Parathyroid adenoma (tissue), 2 donors: ENCODE data around the gene ZNF362.

ENCODE experiments used
- H2AFZ ChIP-seq: fragments of 300-600 bp; sonication (generic); one replicate; pipeline ENCODE4 v1.7.0; 2017; ENCODE audit warnings: antibody characterized with exemption, mild to moderate bottlenecking
- H3K27ac ChIP-seq: fragments of 300-600 bp; sonication (generic); one replicate; pipeline ENCODE4 v1.7.0; 2017
- H3K27me3 ChIP-seq: fragments of 300-600 bp; sonication (generic); one replicate; pipeline ENCODE4 v1.7.0; 2017; ENCODE audit warnings: low read length; ENCODE audit not compliant: control insufficient read depth, insufficient read depth
- H3K36me3 ChIP-seq: fragments of 300-600 bp; sonication (generic); one replicate; pipeline ENCODE4 v1.7.0; 2017; ENCODE audit warnings: low read length; ENCODE audit not compliant: control insufficient read depth, insufficient read depth
- H3K4me1 ChIP-seq: fragments of 300-600 bp; sonication (generic); one replicate; pipeline ENCODE4 v1.7.0; 2017; ENCODE audit warnings: control low read depth
- H3K4me2 ChIP-seq: fragments of 300-600 bp; sonication (generic); one replicate; pipeline ENCODE4 v1.7.0; 2017; ENCODE audit warnings: low read length
- H3K4me3 ChIP-seq: fragments of 300-600 bp; sonication (generic); one replicate; pipeline ENCODE4 v1.7.0; 2017; ENCODE audit warnings: low read depth, low read length
- H3K79me2 ChIP-seq: fragments of 300-600 bp; sonication (generic); one replicate; pipeline ENCODE4 v1.7.0; 2017; ENCODE audit warnings: control low read depth
- H3K9ac ChIP-seq: fragments of 300-600 bp; sonication (generic); one replicate; pipeline ENCODE4 v1.7.0; 2017; ENCODE audit warnings: mild to moderate bottlenecking
- H3K9me3 ChIP-seq: fragments of 300-600 bp; sonication (generic); one replicate; pipeline ENCODE4 v1.7.0; 2017; ENCODE audit warnings: low read length; ENCODE audit not compliant: control insufficient read depth
- CTCF ChIP-seq: fragments of 300-600 bp; sonication (generic); IDR thresholded peaks from one replicate; pipeline ENCODE4 v1.7.0; 2017; ENCODE audit warnings: antibody characterized with exemption, mild to moderate bottlenecking
- donor health status: primary hyperparathyroidism.

Gene ZNF362

DNA sequence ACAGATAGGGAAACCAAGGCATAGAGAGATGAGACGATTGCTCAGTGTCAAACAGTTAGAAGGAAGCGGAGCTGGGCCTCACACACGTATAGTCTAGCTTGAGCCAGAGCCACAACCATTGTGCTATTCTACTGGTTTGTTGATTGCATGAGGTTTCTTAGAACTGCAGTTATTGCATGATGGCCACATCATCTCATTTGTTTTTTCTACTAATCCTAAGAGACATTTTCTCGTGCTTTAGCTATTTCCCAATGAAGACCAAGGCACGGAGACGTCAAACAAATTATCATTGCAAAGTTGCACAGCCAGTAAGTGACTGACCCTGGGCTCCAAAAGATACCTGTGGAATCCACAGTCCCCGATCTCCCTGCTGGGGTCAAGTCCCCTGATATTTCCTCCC, 25.1 kb upstream of the ZNF362 start:
- Histone ChIP-seq H3K79me2 (no peaks in the 10 kb centered on the region), H2AFZ (no peak overlapping the region), H3K9me3 (no peaks in the 10 kb centered on the region), H3K4me1 (no peaks in the 10 kb centered on the region), H3K27me3 (no peaks in the 10 kb centered on the region), H3K36me3 (no peaks in the 10 kb centered on the region), H3K4me2 (no peak overlapping the region), H3K9ac (no peak overlapping the region), H3K4me3 (no peak overlapping the region), H3K27ac (no peak overlapping the region)
- no peak for TF ChIP-seq CTCF

DNA sequence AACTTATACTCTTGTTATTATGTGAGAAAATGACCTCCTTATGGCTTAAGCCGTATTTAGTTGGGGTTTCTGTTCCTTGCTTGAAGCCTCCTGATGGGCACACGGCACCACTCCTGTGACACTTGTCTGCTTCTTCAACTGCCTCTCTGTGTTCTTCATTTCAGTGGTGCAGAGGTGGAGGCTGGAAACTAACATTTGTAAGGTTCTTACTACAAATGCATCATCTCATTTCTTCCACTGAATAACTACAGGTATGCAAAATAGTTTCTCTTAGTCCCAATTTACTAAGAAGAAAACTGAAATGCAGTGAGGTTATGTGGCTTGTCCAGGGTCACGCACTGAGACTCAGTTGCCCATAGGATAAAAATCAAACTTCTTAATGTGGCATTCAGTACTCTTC, 23.6 kb upstream of the ZNF362 start:
- H3K9me3 ChIP-seq, result no peaks in the 10 kb centered on the region
- H3K27me3 ChIP-seq, result no peaks in the 10 kb centered on the region
- no peaks in the 10 kb centered on the region for H3K4me1 ChIP-seq
- no peak overlapping the region for H3K4me3 ChIP-seq
- no peak overlapping the region for H2AFZ ChIP-seq
- no peak overlapping the region for H3K9ac ChIP-seq
- no peak overlapping the region for H3K4me2 ChIP-seq
- H3K79me2 ChIP-seq, result no peaks in the 10 kb centered on the region
- no peak for TF ChIP-seq CTCF
- H3K36me3 ChIP-seq, result no peaks in the 10 kb centered on the region
- no peak overlapping the region for H3K27ac ChIP-seq

DNA sequence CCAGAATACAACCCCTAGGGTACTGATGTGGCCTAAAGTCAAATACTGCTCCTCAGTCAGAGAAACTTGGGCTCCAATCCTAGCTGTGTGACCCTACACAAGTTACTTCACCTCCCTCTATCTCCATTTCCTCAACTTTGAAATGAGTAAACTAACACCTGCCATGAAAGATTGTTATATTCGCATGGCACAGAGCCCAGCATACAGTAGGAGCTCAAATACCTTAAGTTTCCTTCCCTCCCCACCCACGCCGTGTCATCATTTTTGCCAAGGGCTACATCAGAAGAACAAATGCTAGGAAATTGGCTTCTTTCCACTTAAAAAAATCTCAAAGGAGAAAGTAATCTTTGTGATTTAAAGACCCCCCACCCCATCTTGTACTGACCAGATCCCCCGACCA, 22.2 kb upstream of the ZNF362 start:
- no peak overlapping the region for H3K4me3 ChIP-seq
- no peak for TF ChIP-seq CTCF
- H3K9ac ChIP-seq, result no peak overlapping the region
- no peaks in the 10 kb centered on the region for H3K9me3 ChIP-seq
- H3K27ac ChIP-seq, result no peak overlapping the region
- H3K4me1 ChIP-seq, result no peaks in the 10 kb centered on the region
- no peak overlapping the region for H3K4me2 ChIP-seq
- H3K27me3 ChIP-seq, result no peaks in the 10 kb centered on the region
- H3K79me2 ChIP-seq, result no peaks in the 10 kb centered on the region
- no peaks in the 10 kb centered on the region for H3K36me3 ChIP-seq
- no peak overlapping the region for H2AFZ ChIP-seq

DNA sequence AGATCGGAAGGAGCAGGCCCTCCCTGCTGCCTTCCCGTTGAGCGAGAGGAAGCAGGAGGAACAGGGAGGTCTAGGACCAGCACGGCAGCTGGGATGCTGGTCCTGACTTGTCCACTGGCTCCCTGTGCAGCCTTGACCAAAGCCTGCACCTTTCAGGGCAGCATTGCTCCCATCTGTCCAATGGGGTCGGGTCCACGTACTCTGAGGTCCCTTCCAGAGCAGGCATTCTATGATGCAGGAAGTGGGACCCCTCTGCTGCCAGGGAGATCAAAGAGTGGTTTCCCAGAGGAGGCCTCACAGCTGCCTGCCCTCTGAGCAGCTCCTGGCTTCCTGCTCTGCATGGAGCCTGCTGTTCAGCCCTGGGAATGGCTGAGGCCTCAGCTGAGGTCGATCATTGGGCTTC, 21.7 kb upstream of the ZNF362 start:
- H3K27me3 ChIP-seq, result no peaks in the 10 kb centered on the region
- TF ChIP-seq CTCF, result no peak
- no peaks in the 10 kb centered on the region for H3K79me2 ChIP-seq
- no peaks in the 10 kb centered on the region for H3K4me1 ChIP-seq
- H3K9me3 ChIP-seq, result no peaks in the 10 kb centered on the region
- no peaks in the 10 kb centered on the region for H3K36me3 ChIP-seq
- H3K4me2 ChIP-seq, result no peak overlapping the region
- H3K27ac ChIP-seq, result no peak overlapping the region
- H3K9ac ChIP-seq, result no peak overlapping the region
- no peak overlapping the region for H2AFZ ChIP-seq
- no peak overlapping the region for H3K4me3 ChIP-seq

GRCh38 chr1:33235521-33235920, 20.8 kb upstream of the ZNF362 start:
- Histone ChIP-seq H3K4me2 (no peak overlapping the region), H3K4me1 (no peaks in the 10 kb centered on the region), H3K27ac (no peak overlapping the region), H3K79me2 (no peaks in the 10 kb centered on the region), H3K27me3 (no peaks in the 10 kb centered on the region), H3K9me3 (no peaks in the 10 kb centered on the region), H3K36me3 (no peaks in the 10 kb centered on the region), H2AFZ (no peak overlapping the region), H3K4me3 (no peak overlapping the region), H3K9ac (no peak overlapping the region)
- no peak for TF ChIP-seq CTCF
